Lower leg skin (tissue), 4 donors: ENCODE measurements around the gene PAX5. TPM values are rescaled to one million over a fixed set of nuclear protein-coding genes. Genes with fewer than 3 reads are reported as not detected.
"Not testable (repeated sequence)": the region's sequence is repeated elsewhere in the genome, so short reads cannot be mapped to it uniquely, and the experiment has no call there.

ENCODE experiments used
- DNase-seq, 2 donors: peaks; one replicate each; pipeline ENCODE4 v3.0.0-alpha.2; 2019; ENCODE audit warnings: low spot score in 2 of 2
- H3K4me3 ChIP-seq: fragments of 200-600 bp; sonication (generic); 2 replicates; pipeline ENCODE4 v1.5.1; 2017; ENCODE audit warnings: mild to moderate bottlenecking, low read depth; ENCODE audit not compliant: poor library complexity, severe bottlenecking
- POLR2A ChIP-seq, 2 donors: fragments of 450-650 bp; IDR thresholded peaks; one replicate each; pipeline ENCODE4 v1.6.1; 2016 to 2017; ENCODE audit warnings: antibody characterized with exemption in 2 of 2, mild to moderate bottlenecking in 1 of 2, moderate library complexity in 1 of 2
- WGBS, 2 donors: methylation state at CpG; one replicate each; pipeline ENCODE4 v1.1.5; 2018; 5-methylcytosine and 5-hydroxymethylcytosine counted together
- intact Hi-C: fragments of 100-400 bp; cut with DNase I; formaldehyde crosslinking; loops from one replicate; pipeline ENCODE4 v1.15.0; 2023; ENCODE audit warnings: low total_unique reads
- total RNA-seq, 4 donors: library from RNA; depleted of rRNA; stranded (reverse); fragments of >200 nt; gene quantifications; one replicate each; pipeline ENCODE4 v1.1.0, GENCODE V29; 2016
- TF ChIP-seq, protein P1 (sequence below), 3 donors: fragments of 450-650 bp; IDR thresholded peaks; one replicate each; pipeline ENCODE4 v1.5.1; 2016; ENCODE audit warnings: antibody characterized with exemption in 3 of 3, mild to moderate bottlenecking in 3 of 3, moderate library complexity in 2 of 3

PAX5 gene
- total RNA-seq, 4 donors from 2014 or later = 0.02 to 0.08 (median 0.03) TPM; not detected in 1

DNA sequence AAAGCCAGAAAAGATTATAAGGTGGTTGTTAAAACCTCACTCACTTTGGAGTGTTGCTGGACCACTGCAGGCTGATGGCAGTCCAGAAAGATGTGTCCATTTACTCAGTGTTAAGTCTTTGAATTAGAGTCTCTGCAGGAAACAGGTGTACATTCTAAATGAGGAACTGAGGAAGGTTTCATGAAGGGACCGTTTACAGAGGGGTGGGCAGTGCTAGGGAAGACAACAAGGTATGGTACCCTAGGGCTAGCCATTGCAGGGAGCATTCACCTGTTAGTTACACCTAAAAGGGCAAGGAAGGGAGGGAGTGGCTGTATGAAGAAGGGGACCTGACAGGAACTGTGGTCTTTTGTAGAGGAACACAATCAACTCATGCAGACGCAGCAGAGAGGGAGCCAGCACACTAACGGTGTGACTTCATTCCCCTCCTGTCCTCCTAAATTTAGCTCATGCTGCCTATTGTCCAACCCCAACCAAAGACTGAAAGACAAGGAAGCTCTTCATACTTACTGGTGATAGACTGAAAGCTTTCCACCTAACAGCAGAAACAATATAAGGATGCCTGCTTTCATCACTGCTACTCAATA lies 32.2 kb upstream of the PAX5 start:
- DNase-seq = no peak
- intact Hi-C loops = no loop called here
- TF ChIP-seq, protein P1, sequence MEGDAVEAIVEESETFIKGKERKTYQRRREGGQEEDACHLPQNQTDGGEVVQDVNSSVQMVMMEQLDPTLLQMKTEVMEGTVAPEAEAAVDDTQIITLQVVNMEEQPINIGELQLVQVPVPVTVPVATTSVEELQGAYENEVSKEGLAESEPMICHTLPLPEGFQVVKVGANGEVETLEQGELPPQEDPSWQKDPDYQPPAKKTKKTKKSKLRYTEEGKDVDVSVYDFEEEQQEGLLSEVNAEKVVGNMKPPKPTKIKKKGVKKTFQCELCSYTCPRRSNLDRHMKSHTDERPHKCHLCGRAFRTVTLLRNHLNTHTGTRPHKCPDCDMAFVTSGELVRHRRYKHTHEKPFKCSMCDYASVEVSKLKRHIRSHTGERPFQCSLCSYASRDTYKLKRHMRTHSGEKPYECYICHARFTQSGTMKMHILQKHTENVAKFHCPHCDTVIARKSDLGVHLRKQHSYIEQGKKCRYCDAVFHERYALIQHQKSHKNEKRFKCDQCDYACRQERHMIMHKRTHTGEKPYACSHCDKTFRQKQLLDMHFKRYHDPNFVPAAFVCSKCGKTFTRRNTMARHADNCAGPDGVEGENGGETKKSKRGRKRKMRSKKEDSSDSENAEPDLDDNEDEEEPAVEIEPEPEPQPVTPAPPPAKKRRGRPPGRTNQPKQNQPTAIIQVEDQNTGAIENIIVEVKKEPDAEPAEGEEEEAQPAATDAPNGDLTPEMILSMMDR (IDR thresholded peaks at IDR 0.05) = no peak
- no peak for TF ChIP-seq POLR2A (IDR thresholded peaks at IDR 0.05)
- 32 to 38% methylated on average over 3 of the region's 3 CpGs for WGBS, 2 donors
- no peak overlapping the region for H3K4me3 ChIP-seq

DNA sequence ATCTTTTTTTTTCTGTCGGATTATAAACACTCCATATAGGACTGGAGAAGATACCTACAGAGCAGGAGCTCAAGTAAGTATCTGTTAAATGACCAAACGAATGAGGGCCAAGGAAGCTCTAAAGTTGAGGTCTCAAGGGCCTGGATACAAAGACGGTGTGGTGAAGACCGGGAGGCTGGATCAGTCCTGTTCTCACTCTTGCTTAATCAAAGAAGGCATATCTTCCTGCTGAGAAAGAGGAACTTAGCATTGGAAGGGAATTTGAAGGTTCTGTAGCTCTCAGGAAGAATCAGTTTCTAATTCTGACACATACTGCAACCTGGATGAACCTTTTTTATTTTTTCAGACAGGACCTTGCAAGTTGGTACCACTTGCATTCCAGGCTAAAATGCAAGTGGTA lies 28.3 kb upstream of the PAX5 start:
- no peak overlapping the region for H3K4me3 ChIP-seq
- intact Hi-C loops = no loop called here
- 77 to 85% methylated on average over 4 of the region's 4 CpGs for WGBS, 2 donors
- DNase-seq = no peak
- TF ChIP-seq, protein P1 (IDR thresholded peaks at IDR 0.05) = no peak
- TF ChIP-seq POLR2A (IDR thresholded peaks at IDR 0.05) = no peak

DNA sequence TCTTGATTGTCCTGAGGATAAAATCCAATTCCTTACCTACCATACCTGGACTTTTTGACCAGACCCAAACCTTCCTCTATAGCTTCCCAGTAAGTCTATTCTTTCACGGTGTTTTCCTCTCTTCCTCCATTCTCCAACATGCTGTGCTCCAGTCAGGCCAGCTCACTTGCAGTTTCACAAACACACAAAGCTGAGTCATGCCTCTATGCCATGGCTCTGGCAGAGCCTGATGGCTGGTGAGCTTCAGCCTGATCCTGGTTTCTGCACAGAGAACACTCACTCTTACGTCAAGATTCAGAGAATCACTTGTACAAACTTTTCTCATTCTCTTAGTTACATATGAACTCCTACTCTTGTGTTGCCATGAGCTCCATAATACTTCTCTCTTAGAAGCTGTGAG lies 27.7 kb upstream of the PAX5 start:
- DNase-seq = no peak
- whole genome bisulfite sequencing, 2 donors = 71 to 95% methylated on average over 2 of the region's 2 CpGs
- TF ChIP-seq POLR2A (IDR thresholded peaks at IDR 0.05) = no peak
- TF ChIP-seq, protein P1 (IDR thresholded peaks at IDR 0.05) = no peak

DNA sequence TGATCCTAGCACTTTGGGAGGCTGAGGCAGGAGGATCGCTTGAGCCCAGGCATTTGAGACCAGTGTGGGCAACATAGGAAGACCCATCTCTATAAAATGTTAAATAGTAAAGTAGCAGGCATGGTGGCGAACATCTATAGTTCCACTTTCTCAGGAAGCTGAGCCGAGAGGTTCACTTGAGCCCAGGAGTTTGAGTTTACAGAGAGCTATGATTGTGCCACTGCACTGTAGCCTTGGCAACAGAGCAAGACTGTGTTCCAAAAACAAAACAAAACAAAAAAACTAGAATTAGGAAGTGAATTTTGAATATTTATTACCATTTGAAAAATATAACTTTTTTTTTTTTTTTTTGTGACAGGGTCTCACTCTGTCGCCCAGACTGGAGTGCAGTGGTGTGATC lies 26.8 kb upstream of the PAX5 start:
- H3K4me3 ChIP-seq = no peak overlapping the region
- 77 to 85% methylated on average over 4 of the region's 4 CpGs for WGBS, 2 donors
- TF ChIP-seq, protein P1 (IDR thresholded peaks at IDR 0.05) = no peak
- TF ChIP-seq POLR2A (IDR thresholded peaks at IDR 0.05) = no peak
- no peak for DNase-seq
- intact Hi-C loops = no loop called here

More for the DNA sequence above, 27.7 kb upstream of the PAX5 start:
- intact Hi-C loops = no loop called here
- no peak overlapping the region for H3K4me3 ChIP-seq

DNA sequence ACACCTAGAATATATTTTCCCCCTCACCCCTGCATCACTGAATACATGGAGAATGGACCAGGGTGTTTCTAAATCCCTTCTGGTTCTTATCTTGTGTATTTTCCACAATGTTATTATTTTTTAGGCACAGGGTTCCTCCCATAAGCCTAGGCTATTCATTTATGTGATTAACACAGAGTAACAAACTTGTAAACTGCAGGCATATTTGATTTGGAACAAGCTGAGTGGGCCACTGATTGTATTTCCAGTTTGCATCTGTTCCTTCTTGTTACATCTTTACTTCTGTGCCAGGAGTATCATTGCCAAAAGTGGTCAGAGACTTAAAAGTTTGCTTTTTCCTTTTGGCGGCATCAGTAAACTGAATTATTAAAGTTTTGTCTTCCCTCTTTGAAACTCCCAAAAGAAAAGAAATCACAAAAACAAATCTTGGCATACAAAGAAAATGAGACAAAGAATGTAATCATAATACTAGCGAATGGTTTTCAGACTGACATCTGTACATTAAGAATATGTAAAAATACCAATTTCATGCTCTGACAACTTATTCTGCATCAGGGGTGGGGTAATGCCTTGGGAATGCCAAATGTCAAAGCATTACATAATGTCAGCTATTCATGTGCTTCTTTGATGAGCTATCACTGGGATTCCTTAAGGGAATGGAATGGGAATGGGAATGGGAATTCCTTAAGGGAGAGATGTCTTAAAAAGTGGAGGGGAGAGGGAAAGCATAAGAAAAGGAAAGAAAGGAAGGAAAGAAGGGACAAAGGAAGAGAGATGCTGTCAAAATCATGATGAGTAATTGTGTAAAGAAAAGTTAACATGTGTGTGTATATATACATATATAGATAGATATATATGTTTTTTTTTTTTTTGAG lies 22.2 kb upstream of the PAX5 start:
- no peak overlapping the region for H3K4me3 ChIP-seq
- intact Hi-C loops = no loop called here
- 62 to 64% methylated on average over 2 of the region's 2 CpGs for WGBS, 2 donors
- TF ChIP-seq, protein P1 (IDR thresholded peaks at IDR 0.05) = no peak
- no peak for TF ChIP-seq POLR2A (IDR thresholded peaks at IDR 0.05)
- no peak for DNase-seq

DNA sequence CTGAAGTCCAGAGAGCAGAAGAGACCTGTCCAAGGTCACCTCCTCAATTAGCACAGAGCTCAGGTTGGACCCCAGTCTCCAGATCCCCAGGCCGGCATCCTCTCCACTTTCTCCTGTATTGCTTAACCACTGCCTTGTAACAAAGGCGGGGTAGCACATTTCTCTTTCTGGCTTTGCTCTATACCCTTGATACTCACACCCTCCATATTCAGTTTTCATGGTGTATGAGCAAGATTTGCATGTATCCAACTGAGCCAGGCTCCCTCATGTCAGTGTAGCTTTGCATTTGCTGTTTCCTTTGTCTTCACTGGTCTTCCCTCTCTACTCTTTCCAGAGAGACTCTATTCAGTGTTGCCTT lies 20.3 kb upstream of the PAX5 start:
- DNase-seq, intact Hi-C loops, H3K4me3 ChIP-seq: not testable (repeated sequence)
- 38 to 49% methylated on average over 2 of the region's 2 CpGs for WGBS, 2 donors
